ENCODE data around the gene SYT1. TPM values are rescaled to one million over a fixed set of nuclear protein-coding genes. Genes with fewer than 3 reads are reported as not detected.

Gene SYT1
- total RNA-seq, 1 experiment from 2014 or later = 15.8 TPM

- H3K27ac Mint-ChIP-seq = no peak overlapping the region; a peak in 1 of 7 replicates
- Histone ChIP-seq H2BK12ac (ENCODE audit: insufficient read length, low read depth, low read length) (no peak overlapping the region), H3K79me1 (ENCODE audit: insufficient read depth, low read depth, low read length, poor library complexity, severe bottlenecking) (no peaks in the 10 kb centered on the region), H4K20me1 (ENCODE audit: control insufficient read depth, insufficient read depth, insufficient read length) (peaks cover 3% of the 10 kb centered on the region), H2BK120ac (ENCODE audit: low read depth, low read length, poor library complexity, severe bottlenecking) (no peak overlapping the region), H2BK5ac (ENCODE audit: insufficient read length, low read length) (no peak overlapping the region), H3K23ac (ENCODE audit: insufficient read length, low read depth, low read length) (no peak overlapping the region), H2BK20ac (ENCODE audit: low read depth, low read length, poor library complexity, severe bottlenecking) (no peak overlapping the region), H2BK15ac (ENCODE audit: low read depth, low read length) (no peak overlapping the region), H3K27ac (ENCODE audit: insufficient read length, low read depth, low read length) (no peak overlapping the region), H3K4ac (ENCODE audit: low read depth, low read length) (no peak overlapping the region), H3K79me2 (ENCODE audit: insufficient read depth, low read length) (no peaks in the 10 kb centered on the region), H3K27me3 (ENCODE audit: insufficient read depth, low read length) (no peaks in the 10 kb centered on the region), H3K4me2 (ENCODE audit: insufficient read depth, insufficient read length, low read length) (no peak overlapping the region), H2AK5ac (ENCODE audit: insufficient read length, low read length) (no peak overlapping the region), H4K91ac (ENCODE audit: insufficient read length, low read depth, low read length) (no peak overlapping the region), H4K5ac (ENCODE audit: insufficient read length, low read depth, low read length) (no peak overlapping the region), H3T11ph (ENCODE audit: low read length) (no peak overlapping the region), H3K14ac (ENCODE audit: insufficient read depth, low read length) (no peak overlapping the region), H2AFZ (ENCODE audit: low read length) (no peak overlapping the region), H3K18ac (ENCODE audit: insufficient read length, low read depth, low read length) (no peak overlapping the region), H3K9me3 (ENCODE audit: control insufficient read depth, low read depth, low read length) (no peaks in the 10 kb centered on the region), H3K23me2 (ENCODE audit: insufficient read length, low read depth, low read length, poor library complexity, severe bottlenecking) (no peaks in the 10 kb centered on the region), H3K56ac (ENCODE audit: insufficient read length, low read depth, low read length) (no peak overlapping the region), H3K9ac (ENCODE audit: extremely low read depth, insufficient read length, low read length) (no peak overlapping the region), H3K4me1 (ENCODE audit: insufficient read depth, low read length) (peaks cover under 1% of the 10 kb centered on the region; the same call in 1 of the 2 replicates), H4K8ac (replicated peaks; ENCODE audit: insufficient read length, low read depth, low read length) (no peak overlapping the region)
- no peak overlapping the region for H3K4me3 Mint-ChIP-seq
- H3K27me3 Mint-ChIP-seq (ENCODE audit: low read depth) = no peaks in the 10 kb centered on the region
- H3K4me1 Mint-ChIP-seq = peaks cover 30 to 38% of the 10 kb centered on the region in 2 experiments
- no CpG with 5 or more reads among the region's 3 CpGs for WGBS (ENCODE audit: extremely low coverage, insufficient read length, low lambda C conversion rate)
- no peaks in the 10 kb centered on the region; a peak in 1 of 7 replicates for H3K36me3 Mint-ChIP-seq (ENCODE audit: insufficient read depth in 1 of 3, low read depth in 3 of 3)
- no peak for TF ChIP-seq CTCF (conservative IDR thresholded peaks at IDR 0.05)
- no peaks in the 10 kb centered on the region for H3K9me3 Mint-ChIP-seq
- no peak for DNase-seq
Measured at GRCh38 chr12:79423560-79423959, 559.0 kb downstream of the SYT1 start.

All from H9 (cell line).